ENCODE measurements around the gene NPY. TPM values are rescaled to one million over a fixed set of nuclear protein-coding genes. Genes with fewer than 3 reads are reported as not detected.

Gene NPY
- total and polyA plus RNA-seq, 4 donors = 0.47 TPM; not detected in 3

DNA sequence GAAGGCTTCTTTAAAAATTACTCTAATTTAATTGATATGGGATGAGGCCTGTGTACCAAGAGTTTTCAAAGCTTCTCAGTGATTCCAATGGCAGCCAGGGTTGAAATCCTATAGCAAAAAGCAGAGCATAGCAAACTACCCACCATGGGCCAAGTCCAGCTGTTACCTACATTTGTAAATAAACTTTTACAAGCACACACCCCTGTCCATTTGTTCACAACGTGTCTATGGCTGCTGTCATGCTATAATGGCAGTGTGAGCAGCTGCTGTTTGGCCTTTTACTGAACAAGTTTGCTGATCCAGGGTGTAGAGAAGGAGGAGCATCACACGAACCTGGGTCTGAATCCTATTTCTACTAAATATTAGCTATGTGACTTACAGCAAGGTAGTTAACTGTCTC, 50.0 kb downstream of the NPY start:
- Histone ChIP-seq H3K27me3 (ENCODE audit: control insufficient read depth in 4 of 4, insufficient read depth in 4 of 4, low read length in 3 of 4) (peaks cover 0 to 2% (median 0%) of the 10 kb centered on the region in 4 donors), H3K9me3 (ENCODE audit: control insufficient read depth in 4 of 4, low read length in 3 of 4) (no peaks in the 10 kb centered on the region), H3K27ac (ENCODE audit: low read depth in 1 of 2, low read length in 2 of 2) (no peak overlapping the region), H3K4me1 (ENCODE audit: control insufficient read depth in 4 of 4, insufficient read depth in 4 of 4, low read length in 3 of 4) (no peaks in the 10 kb centered on the region), H3K4me3 (ENCODE audit: low read depth in 1 of 3, low read length in 3 of 3) (no peak overlapping the region), H3K9ac (ENCODE audit: low read depth in 1 of 2, low read length in 2 of 2) (no peak overlapping the region), H3K36me3 (ENCODE audit: control insufficient read depth in 4 of 4, insufficient read depth in 3 of 4, low read depth in 1 of 4, low read length in 3 of 4) (no peaks in the 10 kb centered on the region)
- no peak for DNase-seq (ENCODE audit: low spot score)
- TF ChIP-seq YY1 (IDR thresholded peaks at IDR 0.05) (no peak), EGR1 (IDR thresholded peaks at IDR 0.05; ENCODE audit: low read depth in 2 of 2) (no peak), TAF1 (conservative IDR thresholded peaks at IDR 0.05) (no peak), FOXA2 (IDR thresholded peaks at IDR 0.05) (no peak), HNF4A (conservative IDR thresholded peaks at IDR 0.05) (no peak), GABPA (IDR thresholded peaks at IDR 0.05 in 1 of 2, conservative IDR thresholded peaks at IDR 0.05 in 1 of 2) (no peak)
- TF ChIP-seq, protein P1, sequence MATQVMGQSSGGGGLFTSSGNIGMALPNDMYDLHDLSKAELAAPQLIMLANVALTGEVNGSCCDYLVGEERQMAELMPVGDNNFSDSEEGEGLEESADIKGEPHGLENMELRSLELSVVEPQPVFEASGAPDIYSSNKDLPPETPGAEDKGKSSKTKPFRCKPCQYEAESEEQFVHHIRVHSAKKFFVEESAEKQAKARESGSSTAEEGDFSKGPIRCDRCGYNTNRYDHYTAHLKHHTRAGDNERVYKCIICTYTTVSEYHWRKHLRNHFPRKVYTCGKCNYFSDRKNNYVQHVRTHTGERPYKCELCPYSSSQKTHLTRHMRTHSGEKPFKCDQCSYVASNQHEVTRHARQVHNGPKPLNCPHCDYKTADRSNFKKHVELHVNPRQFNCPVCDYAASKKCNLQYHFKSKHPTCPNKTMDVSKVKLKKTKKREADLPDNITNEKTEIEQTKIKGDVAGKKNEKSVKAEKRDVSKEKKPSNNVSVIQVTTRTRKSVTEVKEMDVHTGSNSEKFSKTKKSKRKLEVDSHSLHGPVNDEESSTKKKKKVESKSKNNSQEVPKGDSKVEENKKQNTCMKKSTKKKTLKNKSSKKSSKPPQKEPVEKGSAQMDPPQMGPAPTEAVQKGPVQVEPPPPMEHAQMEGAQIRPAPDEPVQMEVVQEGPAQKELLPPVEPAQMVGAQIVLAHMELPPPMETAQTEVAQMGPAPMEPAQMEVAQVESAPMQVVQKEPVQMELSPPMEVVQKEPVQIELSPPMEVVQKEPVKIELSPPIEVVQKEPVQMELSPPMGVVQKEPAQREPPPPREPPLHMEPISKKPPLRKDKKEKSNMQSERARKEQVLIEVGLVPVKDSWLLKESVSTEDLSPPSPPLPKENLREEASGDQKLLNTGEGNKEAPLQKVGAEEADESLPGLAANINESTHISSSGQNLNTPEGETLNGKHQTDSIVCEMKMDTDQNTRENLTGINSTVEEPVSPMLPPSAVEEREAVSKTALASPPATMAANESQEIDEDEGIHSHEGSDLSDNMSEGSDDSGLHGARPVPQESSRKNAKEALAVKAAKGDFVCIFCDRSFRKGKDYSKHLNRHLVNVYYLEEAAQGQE (IDR thresholded peaks at IDR 0.05) = no peak
- 53% methylated on average over 2 of the region's 2 CpGs for WGBS

DNA sequence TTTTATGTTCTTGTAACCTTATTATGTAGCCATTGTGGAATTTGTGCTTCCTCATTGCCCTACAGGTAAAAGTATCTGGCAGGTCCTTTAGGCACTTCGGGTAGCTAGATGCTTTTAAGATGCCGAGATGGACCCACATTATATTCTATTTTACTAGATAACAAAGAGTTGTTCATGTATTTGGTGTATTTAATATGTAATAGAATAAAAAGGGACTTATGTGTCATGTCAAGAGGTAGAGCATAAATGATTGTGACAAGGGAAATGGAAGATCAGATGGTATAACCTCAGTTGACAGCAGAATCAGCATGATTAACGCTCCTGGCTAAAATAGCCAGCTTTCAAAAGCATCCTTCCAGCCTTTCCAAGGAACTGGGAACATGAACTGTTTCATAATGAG, 50.6 kb downstream of the NPY start:
- H3K4me1 ChIP-seq (ENCODE audit: control insufficient read depth in 4 of 4, insufficient read depth in 4 of 4, low read length in 3 of 4) = no peaks in the 10 kb centered on the region
- 82% methylated on average over 3 of the region's 3 CpGs for WGBS
- no peak for TF ChIP-seq FOXA1 (IDR thresholded peaks at IDR 0.05)
- TF ChIP-seq GABPA (IDR thresholded peaks at IDR 0.05 in 1 of 2, conservative IDR thresholded peaks at IDR 0.05 in 1 of 2) = no peak
- TF ChIP-seq, protein P1 (IDR thresholded peaks at IDR 0.05) = no peak
- TF ChIP-seq SP1 (IDR thresholded peaks at IDR 0.05) = no peak
- TF ChIP-seq, protein P2, sequence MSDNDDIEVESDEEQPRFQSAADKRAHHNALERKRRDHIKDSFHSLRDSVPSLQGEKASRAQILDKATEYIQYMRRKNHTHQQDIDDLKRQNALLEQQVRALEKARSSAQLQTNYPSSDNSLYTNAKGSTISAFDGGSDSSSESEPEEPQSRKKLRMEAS (IDR thresholded peaks at IDR 0.05) = no peak
- TF ChIP-seq HNF4G (IDR thresholded peaks at IDR 0.05) = no peak
- TF ChIP-seq, protein P3, sequence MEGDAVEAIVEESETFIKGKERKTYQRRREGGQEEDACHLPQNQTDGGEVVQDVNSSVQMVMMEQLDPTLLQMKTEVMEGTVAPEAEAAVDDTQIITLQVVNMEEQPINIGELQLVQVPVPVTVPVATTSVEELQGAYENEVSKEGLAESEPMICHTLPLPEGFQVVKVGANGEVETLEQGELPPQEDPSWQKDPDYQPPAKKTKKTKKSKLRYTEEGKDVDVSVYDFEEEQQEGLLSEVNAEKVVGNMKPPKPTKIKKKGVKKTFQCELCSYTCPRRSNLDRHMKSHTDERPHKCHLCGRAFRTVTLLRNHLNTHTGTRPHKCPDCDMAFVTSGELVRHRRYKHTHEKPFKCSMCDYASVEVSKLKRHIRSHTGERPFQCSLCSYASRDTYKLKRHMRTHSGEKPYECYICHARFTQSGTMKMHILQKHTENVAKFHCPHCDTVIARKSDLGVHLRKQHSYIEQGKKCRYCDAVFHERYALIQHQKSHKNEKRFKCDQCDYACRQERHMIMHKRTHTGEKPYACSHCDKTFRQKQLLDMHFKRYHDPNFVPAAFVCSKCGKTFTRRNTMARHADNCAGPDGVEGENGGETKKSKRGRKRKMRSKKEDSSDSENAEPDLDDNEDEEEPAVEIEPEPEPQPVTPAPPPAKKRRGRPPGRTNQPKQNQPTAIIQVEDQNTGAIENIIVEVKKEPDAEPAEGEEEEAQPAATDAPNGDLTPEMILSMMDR (IDR thresholded peaks at IDR 0.05; ENCODE audit: low read depth, low read length, missing input control) = no peak
- no peak for TF ChIP-seq FOXA2 (IDR thresholded peaks at IDR 0.05)
- TF ChIP-seq, protein P4, sequence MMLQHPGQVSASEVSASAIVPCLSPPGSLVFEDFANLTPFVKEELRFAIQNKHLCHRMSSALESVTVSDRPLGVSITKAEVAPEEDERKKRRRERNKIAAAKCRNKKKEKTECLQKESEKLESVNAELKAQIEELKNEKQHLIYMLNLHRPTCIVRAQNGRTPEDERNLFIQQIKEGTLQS (IDR thresholded peaks at IDR 0.05) = no peak
- TF ChIP-seq YY1 (IDR thresholded peaks at IDR 0.05) = no peak
- no peak for TF ChIP-seq JUND (IDR thresholded peaks at IDR 0.05)
- no peak overlapping the region for H3K4me3 ChIP-seq (ENCODE audit: low read depth in 1 of 3, low read length in 3 of 3)
- no peak overlapping the region for H3K9ac ChIP-seq (ENCODE audit: low read depth in 1 of 2, low read length in 2 of 2)
- H3K36me3 ChIP-seq (ENCODE audit: control insufficient read depth in 4 of 4, insufficient read depth in 3 of 4, low read depth in 1 of 4, low read length in 3 of 4) = no peaks in the 10 kb centered on the region
- H3K27ac ChIP-seq (ENCODE audit: low read depth in 1 of 2, low read length in 2 of 2) = no peak overlapping the region
- DNase-seq (ENCODE audit: low spot score) = no peak
- H3K27me3 ChIP-seq (ENCODE audit: control insufficient read depth in 4 of 4, insufficient read depth in 4 of 4, low read length in 3 of 4) = peaks cover 0 to 2% (median 0%) of the 10 kb centered on the region in 4 donors
- H3K9me3 ChIP-seq (ENCODE audit: control insufficient read depth in 4 of 4, low read length in 3 of 4) = no peaks in the 10 kb centered on the region

Measured in liver (tissue), 9 donors.